ENCODE data around the gene TRIM24.

Gene TRIM24

DNA sequence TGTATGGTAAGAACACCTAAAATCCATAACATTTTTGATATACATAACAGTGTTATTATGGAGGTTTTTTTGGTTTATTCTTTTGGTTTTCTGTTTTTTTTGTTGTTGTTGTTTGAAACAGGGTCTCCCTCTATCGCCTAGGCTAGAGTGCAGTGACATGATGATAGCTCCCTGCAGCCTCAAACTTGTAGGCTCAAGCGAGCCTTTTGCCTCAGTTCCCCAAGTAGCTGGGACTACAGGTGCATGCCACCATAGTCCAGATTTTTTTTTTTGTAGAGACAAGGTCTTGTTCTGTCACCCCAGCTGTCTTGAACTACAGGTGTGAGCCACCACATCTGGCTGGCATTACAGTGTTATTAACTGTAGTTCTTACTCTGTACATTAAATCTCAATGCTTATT lies 83.7 kb downstream of the TRIM24 start:
- no peak for DNase-seq

DNA sequence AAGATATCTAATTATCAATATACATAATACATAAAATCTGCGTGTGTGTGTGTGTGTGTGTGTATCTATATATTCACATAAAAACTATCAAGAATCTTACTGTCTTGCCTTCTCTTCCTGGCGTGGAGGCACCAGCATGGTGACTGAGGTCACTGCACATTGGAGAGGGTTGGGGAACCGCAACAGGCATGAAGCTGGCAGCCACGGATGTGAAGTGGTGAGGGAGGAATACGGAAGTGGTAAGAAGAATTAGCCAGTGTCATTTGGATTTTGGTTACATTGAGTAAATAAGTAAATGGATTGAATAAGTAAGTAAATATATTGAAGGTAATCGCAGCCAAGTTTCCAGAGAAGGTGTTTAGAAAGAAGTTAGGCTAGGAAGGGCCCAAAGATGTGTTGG lies 85.1 kb downstream of the TRIM24 start:
- no peak for DNase-seq

- DNase-seq: no peak
Measured at GRCh38 chr7:138546064-138546619, 86.1 kb downstream of the TRIM24 start.

DNA sequence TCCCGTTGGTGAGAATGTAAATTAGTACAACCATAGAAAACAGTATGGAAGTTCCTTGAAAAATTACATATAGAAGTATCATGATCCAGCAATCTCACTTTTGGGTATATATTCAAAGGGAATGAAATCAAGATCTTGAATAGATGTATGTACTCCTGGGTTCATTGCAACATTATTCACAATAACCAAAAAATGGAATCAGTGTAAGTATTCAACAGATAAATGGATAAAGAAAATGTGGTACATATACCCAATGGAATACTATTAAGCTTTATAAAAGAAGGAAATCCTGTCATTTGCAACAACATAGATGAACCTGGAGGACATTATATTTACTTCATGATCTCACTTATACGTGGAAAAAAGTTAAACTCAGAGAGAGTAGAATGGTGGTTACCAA lies 86.8 kb downstream of the TRIM24 start:
- no peak for DNase-seq

DNA sequence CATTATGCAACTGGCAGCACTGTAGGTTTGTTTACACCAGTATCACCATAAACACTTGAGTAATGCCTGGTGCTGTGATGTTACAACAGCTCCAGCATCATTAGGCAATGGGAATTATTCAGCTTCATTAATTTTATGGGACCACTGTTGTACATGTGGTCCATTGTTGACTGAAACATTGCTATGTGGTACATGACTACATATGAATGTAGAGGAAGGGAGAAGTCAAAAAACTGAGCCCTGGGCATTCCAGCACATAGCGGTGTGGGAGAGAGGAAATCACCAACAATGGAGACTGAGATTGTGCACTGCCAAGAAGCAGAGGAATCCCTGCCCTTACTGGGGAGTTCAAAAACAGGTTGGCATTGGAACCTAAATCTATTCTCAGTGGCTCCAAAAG lies 89.0 kb downstream of the TRIM24 start:
- DNase-seq: no peak

GRCh38 chr7:138550337-138550736 lies 90.3 kb downstream of the TRIM24 start:
- no peak for DNase-seq

DNA sequence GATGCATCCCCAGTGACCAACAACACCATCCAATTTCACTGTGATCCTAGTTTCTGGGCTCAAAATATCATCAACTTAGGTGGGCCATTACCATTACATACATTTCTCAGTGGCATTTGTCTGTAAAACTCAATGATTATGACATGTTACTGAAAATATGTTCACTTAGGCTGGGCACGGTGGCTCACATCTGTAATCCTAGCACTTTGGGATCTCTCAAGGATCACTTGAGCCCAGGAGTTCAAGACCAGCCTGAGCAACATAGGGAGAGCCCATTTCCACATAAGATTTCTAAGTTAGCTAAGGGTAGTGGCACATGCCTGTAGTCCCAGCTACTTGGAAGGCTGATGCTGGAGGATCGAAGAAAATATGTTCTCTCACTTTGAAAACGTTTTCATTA lies 91.0 kb downstream of the TRIM24 start:
- DNase-seq: no peak

- DNase-seq: no peak
Measured at GRCh38 chr7:138553805-138554204, 93.7 kb downstream of the TRIM24 start.

DNA sequence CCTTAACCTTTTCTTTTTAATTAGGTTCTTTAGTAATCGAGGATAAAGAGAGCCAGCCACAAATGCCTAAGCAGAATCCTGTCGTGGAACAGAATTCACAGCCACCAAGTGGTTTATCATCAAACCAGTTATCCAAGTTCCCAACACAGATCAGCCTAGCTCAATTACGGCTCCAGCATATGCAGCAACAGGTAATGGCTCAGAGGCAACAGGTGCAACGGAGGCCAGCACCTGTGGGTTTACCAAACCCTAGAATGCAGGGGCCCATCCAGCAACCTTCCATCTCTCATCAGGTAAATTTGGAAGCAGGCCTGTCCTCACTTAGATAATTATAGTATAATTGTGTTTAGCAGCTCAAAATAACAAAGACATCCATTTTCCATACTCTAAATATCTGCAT lies 94.6 kb downstream of the TRIM24 start:
- DNase-seq: no peak

DNA sequence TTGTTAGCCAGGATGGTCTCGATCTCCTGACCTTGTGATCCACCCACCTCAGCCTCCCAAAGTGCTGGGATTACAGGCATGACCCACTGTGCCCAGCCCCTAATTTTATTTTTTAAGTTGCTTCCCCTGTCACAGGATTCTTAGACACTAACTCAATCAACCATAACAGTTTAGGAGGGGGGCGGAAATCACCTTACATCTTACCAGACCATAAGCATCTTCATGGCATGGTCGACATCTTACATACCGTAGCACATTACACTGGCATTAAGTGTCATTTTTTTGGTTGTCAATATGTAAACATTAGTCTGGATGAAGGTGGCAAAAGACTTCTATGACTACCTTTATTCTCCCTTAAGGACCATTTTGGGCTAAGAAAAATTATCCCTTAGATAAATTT lies 95.6 kb downstream of the TRIM24 start:
- DNase-seq: no peak

DNA sequence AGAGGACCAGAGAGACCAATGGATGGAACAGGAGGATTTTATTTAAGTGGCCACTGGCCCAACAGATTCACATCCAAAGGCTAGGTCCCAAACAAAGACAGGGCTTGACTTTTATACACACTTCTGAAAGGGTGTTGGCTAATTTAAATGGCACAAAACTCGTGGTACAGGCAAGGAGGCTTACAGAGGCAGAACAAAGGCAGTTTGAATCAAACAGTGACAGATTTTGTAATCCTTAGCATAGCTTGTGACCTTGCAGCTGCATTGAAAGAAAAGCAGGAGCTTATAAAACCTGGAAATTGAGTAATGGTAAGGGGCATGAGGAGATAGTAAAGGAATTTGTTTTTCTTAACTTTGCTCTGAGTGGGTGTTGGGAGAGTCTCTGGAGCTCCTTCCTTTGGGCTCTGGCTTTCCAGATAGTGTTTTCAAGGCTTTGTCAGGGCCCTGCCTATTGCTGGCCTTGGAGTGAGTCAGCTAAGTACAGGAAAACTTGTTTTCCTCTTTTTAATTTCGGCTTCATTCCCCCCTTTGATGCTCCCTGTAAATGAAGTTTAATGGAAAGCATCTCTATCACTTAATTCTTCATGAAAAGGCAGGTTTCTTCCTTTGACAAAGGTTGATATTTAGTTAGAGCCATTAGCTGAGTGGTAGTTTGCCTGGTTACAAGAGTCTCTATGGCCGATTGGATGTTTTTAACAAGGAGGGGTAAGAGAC lies 96.9 kb downstream of the TRIM24 start:
- DNase-seq: no peak

GRCh38 chr7:138559448-138559847 lies 99.4 kb downstream of the TRIM24 start:
- no peak for DNase-seq

GRCh38 chr7:138563808-138564207 lies 103.7 kb downstream of the TRIM24 start:
- no peak for DNase-seq

GRCh38 chr7:138564365-138564764 lies 104.3 kb downstream of the TRIM24 start:
- DNase-seq: no peak

DNA sequence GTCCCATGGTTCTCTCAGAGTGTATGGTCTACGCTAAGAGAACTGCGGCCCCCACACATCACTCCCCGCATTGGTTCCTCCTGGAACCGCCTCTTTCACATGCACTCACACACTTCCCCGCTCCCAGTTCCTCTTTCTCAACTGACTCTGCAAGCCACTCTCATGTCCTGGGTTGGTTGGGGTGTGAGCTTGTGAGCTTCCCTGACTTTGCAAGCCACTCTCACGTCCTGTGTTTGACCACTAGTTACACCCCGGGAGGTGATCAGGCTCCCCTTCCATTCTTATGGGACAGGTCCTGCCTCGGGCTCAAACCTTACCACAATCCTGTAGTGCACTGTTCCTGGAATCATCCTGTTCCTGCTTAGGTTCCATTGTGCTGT lies 105.0 kb downstream of the TRIM24 start:
- DNase-seq: no peak

- DNase-seq: peak; percentile 38
Measured at GRCh38 chr7:138565451-138566114, 105.5 kb downstream of the TRIM24 start.

DNA sequence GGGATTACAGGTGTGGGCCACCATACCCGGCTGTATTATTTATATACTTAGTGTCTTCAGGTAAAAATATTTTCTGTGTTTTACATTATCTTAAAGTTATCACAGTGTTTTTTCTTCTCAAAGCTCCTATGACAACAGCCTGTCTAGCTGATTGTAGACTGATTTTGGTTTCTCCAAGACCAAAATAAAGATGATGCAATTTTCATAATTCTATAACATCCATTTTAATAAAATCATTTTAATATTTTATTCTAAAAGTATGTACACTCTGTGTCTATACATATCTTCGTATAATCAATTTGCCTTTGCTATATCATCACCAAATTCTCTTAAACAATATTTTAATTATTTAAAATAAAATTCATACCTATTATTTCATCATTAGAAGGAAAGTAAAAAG lies 108.6 kb downstream of the TRIM24 start:
- DNase-seq: no peak

GRCh38 chr7:138569418-138569817 lies 109.4 kb downstream of the TRIM24 start:
- DNase-seq: no peak

- no peak for DNase-seq
Measured at GRCh38 chr7:138570715-138571114, 110.7 kb downstream of the TRIM24 start.

- DNase-seq: no peak
Measured at GRCh38 chr7:138573741-138574140, 113.7 kb downstream of the TRIM24 start.

GRCh38 chr7:138575897-138576428 lies 115.9 kb downstream of the TRIM24 start:
- no peak for DNase-seq

DNA sequence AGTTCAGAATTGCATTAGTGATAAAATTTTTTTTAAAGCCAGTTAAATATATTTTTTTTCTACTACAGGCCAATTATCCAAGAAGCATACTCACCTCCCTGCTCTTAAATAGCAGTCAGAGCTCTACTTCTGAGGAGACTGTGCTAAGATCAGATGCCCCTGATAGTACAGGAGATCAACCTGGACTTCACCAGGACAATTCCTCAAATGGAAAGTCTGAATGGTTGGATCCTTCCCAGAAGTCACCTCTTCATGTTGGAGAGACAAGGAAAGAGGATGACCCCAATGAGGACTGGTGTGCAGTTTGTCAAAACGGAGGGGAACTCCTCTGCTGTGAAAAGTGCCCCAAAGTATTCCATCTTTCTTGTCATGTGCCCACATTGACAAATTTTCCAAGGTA lies 119.1 kb downstream of the TRIM24 start:
- DNase-seq: no peak

DNA sequence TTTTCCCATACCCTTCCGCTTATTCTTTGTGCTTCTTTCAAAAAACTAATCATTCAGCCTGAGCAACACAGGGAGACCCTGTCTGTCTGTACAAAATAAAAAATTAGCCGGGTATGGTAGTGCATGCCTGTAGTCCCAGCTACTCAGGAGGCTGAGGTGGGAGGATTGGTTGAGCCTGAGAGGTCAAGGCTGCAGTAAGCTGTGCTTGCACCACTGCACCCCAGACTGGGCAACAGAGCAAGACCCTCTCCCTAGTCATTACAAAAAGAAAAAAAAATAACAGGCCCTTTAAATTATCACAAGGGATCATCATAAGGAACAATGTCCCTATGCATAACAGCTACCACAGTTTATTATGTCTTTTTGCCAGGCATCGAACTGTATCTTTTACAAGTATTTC lies 119.6 kb downstream of the TRIM24 start:
- no peak for DNase-seq

DNA sequence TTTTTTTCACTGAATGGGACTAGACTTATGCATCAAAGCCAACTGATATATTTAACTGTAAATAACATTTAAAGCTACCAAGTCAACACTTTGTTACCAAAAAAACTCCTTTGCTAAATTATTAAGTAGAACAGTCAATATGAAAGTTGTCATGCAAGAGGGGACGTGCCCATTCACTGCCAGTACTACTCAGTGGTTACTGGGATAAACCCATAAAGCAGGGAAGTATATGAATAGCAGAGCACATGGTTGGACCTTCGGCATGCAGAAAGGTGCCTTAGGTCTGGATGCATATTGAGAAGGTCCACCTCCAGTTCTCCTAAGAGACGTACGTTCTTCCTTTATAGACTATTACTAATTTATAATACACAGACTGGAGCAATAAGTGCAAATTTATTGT lies 121.0 kb downstream of the TRIM24 start:
- DNase-seq: no peak
